Measurements from ENCODE around the gene GSK3B.

- TF ChIP-seq, protein P1, sequence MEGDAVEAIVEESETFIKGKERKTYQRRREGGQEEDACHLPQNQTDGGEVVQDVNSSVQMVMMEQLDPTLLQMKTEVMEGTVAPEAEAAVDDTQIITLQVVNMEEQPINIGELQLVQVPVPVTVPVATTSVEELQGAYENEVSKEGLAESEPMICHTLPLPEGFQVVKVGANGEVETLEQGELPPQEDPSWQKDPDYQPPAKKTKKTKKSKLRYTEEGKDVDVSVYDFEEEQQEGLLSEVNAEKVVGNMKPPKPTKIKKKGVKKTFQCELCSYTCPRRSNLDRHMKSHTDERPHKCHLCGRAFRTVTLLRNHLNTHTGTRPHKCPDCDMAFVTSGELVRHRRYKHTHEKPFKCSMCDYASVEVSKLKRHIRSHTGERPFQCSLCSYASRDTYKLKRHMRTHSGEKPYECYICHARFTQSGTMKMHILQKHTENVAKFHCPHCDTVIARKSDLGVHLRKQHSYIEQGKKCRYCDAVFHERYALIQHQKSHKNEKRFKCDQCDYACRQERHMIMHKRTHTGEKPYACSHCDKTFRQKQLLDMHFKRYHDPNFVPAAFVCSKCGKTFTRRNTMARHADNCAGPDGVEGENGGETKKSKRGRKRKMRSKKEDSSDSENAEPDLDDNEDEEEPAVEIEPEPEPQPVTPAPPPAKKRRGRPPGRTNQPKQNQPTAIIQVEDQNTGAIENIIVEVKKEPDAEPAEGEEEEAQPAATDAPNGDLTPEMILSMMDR (IDR thresholded peaks at IDR 0.05), result no peak
- TF ChIP-seq POLR2AphosphoS5 (IDR thresholded peaks at IDR 0.05), result no peak
Measured at GRCh38 chr3:120064641-120065040, 29.6 kb downstream of the GSK3B start.

Measured in prostate gland (tissue), 2 donors.